ENCODE data around the gene CYP27B1.

Gene CYP27B1, protein sequence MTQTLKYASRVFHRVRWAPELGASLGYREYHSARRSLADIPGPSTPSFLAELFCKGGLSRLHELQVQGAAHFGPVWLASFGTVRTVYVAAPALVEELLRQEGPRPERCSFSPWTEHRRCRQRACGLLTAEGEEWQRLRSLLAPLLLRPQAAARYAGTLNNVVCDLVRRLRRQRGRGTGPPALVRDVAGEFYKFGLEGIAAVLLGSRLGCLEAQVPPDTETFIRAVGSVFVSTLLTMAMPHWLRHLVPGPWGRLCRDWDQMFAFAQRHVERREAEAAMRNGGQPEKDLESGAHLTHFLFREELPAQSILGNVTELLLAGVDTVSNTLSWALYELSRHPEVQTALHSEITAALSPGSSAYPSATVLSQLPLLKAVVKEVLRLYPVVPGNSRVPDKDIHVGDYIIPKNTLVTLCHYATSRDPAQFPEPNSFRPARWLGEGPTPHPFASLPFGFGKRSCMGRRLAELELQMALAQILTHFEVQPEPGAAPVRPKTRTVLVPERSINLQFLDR

DNA sequence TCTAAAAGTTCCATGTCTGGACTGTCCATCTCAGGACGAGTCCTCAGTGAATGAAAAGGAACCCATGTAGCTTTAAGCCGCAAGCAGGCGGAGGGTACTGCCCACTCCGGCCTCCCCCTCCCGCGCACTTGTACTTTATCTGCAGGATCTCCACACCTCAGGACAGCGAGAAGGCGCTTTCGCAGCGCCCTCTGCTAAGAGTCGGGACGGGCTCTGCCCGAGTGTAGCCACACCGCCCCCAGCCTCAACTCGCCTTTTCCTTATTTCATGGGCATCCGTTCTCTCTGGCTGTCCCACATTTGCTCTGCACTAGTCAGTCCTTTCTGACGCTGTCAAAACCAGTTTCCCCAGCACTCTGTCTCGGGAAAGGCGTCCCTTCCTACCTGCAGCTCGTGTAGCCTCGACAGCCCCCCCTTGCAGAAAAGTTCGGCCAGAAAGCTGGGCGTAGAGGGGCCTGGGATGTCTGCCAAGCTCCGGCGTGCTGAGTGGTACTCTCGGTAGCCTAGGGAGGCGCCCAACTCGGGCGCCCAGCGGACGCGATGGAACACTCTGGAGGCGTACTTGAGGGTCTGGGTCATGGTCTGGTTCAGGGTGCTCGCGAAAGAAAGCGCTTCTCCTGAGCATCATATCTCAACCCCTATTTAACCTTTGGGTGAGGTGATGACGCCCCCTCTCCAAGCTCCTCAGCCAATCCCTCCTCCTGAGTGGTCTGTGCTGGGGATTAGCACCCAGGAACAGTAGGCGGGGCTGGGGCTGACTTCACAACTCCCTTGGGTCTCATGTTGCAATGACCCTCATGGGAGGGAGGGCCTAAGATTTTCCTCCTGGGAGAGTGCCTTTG lies at the start of gene CYP27B1:
TSS of gene CYP27B1 (minus strand) at position 615 of the 841 bp plus-strand sequence. CDS start at position 578, 37 bp downstream.
- DNase-seq: no peak

GRCh38 chr12:57816001-57816854 lies 49.4 kb upstream of the CYP27B1 start:
- DNase-seq: no peak

DNA sequence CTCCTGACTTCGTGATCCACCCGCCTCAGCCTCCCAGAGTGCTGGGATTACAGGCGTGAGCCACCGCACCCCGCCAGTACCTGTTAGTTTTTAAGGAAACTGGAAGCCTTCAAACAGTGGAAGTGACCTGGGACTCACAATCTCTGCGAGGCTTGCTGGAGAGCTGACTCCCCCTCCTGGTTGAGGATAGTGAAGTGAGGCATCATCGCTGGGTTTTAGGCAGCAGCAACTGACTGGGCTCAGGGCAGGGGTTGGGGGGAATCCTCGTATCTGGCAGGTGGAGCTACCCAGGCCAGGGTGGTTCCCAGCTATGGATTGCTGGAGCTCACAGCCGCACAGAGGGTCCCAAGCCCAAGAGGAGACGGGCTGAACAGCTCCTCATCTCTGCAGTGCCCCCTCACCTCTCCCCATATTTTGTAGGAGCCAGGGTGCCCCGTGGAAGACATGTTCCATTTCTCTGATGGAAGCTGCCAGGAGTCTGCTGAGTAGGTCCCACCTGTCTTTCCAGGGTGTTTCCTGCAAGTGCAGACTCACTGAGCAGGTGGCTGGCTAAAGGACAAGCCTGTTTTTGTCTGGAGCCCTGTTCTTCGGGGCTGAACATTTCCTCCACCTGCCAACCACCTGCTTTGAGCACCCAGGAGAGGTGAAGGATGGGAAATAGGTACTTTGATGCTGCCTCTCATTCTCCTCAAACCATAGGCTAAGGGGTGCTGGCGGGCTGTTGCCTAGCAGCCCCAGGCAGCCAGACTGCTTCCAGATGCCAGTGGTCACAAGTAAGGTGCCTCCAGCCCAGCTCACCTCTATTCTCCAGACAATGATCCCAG lies 48.5 kb upstream of the CYP27B1 start:
- DNase-seq: no peak

DNA sequence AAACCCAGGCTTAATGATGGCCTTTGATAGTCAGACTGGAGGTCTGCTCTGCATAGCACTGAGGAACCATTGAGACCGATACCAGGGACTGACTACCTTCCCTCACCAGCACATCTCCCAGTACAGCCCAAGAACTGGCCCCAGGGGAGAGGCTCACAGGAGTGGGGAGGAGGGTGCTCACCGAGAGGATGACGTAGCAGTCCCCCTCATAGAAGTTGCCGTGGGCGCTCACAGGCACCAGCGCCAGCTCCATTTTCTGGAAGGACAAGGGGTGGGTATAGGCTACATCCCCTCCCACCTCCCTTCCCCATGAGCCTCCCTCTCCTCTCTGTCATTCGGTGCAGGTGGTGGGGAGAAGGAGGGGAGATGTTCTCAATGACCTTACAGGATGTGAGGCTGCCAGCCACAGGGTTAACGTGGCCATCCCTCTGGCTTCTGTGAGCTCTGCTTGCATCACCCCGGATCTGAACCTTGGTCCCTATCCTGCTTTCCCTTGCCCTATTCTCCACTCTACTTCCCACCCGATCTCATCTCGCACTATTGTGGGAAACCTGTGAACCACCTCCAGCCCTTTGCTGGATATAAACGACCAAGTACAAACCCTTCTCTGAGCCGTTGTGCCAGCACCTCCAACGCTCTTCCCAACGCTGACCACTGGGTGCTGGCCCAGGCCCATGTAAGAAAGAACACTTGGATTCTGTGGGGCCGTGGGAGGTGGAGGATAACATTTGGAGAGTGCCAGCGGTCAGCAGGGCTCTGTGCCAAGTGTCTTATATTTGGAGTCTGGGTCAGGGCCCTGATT lies 47.3 kb upstream of the CYP27B1 start:
- DNase-seq: no peak

GRCh38 chr12:57813111-57813970 lies 46.5 kb upstream of the CYP27B1 start:
- DNase-seq: no peak

GRCh38 chr12:57811028-57811755 lies 44.3 kb upstream of the CYP27B1 start:
- DNase-seq: no peak

GRCh38 chr12:57810450-57810849 lies 43.6 kb upstream of the CYP27B1 start:
- no peak for DNase-seq

DNA sequence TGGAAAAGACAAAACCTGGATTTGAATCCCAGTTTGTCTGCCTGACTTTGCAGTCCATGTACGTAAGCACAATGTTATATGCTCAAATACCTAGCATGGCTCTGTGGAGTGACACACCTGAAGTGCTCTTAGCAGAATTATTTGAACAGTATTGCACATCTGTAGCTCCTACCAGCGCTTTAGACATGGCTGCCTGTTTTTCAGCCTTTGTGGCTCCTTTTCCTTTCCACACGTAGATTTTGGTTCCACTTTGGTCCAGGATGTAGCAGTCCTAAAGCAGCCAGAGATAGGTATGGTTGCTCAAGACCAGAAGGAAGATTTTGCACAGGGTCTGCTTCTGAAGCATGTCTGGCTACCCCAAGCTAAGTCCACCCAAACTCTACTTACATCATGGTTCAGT lies 42.5 kb upstream of the CYP27B1 start:
- DNase-seq: no peak

GRCh38 chr12:57808351-57808750 lies 41.5 kb upstream of the CYP27B1 start:
- no peak for DNase-seq

- no peak for DNase-seq
Measured at GRCh38 chr12:57807285-57807684, 40.4 kb upstream of the CYP27B1 start.

DNA sequence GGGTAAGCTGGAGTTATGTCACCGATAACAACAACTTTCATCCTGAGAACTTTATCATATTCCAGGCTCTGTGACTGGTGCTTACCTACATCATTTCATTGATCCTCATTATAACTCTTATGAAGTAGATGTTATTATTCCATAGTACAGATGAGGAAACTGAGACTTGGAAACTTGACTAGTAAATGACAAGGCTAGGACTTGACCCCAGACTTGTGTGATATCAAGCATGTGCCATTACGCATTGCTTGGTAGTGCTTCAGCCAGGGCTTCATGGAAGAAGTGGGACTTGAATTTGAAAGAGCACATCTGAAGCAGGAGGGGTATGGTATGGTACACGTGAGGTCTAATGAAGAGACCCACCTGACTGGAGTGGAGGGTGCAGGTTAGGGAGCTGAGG lies 39.8 kb upstream of the CYP27B1 start:
- DNase-seq: no peak

DNA sequence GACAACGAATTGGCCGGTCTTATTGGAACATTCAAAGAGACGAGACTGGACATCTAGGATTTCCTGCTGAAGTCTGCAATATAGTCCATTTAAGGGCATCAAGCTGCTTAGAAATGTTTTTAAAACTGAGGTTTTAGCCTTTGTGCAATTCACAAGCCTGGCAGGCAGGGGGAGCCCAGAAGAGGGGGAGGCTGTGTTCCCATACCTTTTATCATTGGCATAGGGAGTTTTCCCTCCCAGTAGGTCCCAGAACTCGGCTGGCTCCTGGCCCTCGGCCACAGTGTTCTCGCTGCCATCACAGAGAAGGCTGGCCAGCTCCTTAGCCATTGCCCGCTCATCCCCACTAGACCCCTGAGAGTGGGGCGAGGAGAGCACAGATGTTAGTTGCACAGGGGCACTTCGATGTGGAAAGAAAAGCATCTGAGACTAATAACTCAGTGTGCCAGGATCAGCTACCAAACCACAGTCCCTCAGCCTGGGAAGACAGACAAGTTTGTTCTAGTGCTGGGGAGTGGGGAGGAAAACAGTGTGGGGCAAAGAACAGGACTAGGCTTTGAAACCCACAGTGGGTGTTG lies 36.5 kb upstream of the CYP27B1 start:
- peak; percentile 31 for DNase-seq

- DNase-seq: no peak
Measured at GRCh38 chr12:57802607-57803006, 35.7 kb upstream of the CYP27B1 start.

DNA sequence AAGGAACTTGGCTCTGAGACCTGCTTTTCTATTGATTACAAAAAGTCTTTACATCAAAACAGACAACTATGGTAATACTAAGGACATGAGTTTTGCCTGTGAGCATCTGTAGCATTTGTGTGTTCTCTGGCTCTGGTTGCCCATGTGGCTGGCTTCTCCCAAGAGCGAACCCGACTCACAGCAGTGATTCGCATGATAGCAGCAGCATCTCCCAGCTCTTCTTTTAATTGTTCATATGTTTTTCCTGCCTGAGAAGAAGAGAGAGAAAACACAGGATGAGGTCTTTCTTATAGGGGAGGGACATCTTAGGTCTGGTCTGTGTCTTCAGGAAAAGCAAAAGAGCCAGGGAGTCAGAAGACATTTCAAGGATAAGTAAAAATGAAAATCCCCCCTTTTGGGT lies 34.1 kb upstream of the CYP27B1 start:
- no peak for DNase-seq

DNA sequence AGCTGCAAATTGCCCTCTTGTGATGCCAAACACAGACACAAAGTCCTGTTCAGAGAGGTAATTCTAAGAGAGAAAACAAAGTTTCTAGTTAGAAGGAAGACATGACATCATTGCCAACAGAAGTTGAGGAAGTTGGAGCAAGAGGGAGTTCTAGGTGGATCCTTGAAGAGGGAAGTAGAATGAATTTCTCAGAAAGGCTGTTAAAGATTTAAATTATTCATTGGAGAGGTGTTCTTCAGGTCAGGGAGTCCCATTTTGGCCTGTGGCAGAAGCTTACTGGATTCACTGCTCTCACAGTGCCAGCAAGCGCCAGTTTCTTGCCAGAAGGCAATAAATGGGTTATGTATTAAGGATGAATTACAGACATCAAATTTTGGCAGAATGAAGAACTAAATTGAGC lies 31.1 kb upstream of the CYP27B1 start:
- DNase-seq: no peak

- no peak for DNase-seq
Measured at GRCh38 chr12:57796996-57797395, 30.1 kb upstream of the CYP27B1 start.

GRCh38 chr12:57795354-57795753 lies 28.5 kb upstream of the CYP27B1 start:
- DNase-seq: no peak

DNA sequence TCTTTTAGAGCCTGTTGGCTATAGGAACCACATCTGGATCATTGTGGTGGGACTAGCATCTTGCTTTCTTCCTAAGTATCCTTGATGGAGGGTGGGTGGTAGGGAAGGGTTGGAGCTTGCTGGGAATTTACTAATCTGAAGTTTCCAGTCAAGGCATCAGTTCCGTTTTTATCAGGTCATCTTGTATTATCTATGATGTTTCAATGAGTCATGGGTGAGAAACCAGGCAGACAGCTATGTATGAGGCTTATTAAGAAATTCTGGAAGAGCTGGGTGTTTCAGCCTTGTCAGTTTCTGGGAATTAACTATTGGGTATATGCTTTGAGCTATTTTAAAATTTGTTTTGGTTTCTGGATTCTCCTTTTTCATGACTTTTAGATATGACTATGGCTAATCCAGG lies 27.0 kb upstream of the CYP27B1 start:
- no peak for DNase-seq

DNA sequence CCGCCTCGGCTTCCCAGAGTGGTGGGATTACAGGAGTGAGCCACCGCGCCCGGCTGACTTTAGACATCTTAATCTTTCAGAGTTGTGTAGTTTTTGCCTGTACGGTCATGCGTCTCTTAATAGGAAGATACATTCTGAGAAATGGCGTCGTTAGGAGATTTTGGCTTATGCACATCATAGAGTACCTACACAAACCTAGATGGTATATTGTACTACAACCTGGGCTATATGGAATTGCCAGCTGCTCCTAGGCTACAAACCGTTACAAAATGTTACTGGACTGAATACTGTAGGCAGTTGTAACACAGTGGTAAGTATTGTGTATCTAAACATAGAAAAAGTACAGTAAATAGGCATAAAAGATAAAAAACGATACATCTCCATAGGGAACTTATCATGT lies 17.0 kb upstream of the CYP27B1 start:
- DNase-seq: no peak

Data from CD4-positive, alpha-beta T cell treated with Interleukin-4 for 4 hours (primary cell).